ENCODE measurements around the gene CACNA2D3.
"Not testable (repeated sequence)": the region's sequence is repeated elsewhere in the genome, so short reads cannot be mapped to it uniquely, and the experiment has no call there.

The CACNA2D3 gene

GRCh38 chr3:54573858-54574257, 451.5 kb downstream of the CACNA2D3 start:
- no peak for DNase-seq (ENCODE audit: low read depth in 3 of 3)

GRCh38 chr3:54574906-54575617, 452.7 kb downstream of the CACNA2D3 start:
- DNase-seq (ENCODE audit: low read depth in 3 of 3) = no peak

- DNase-seq (ENCODE audit: low read depth in 3 of 3) = no peak
Observed at GRCh38 chr3:54575618-54575960, 453.2 kb downstream of the CACNA2D3 start.

- no peak for DNase-seq (ENCODE audit: low read depth in 3 of 3)
Observed at GRCh38 chr3:54577313-54577712, 455.0 kb downstream of the CACNA2D3 start.

- no peak for DNase-seq (ENCODE audit: low read depth in 3 of 3)
Observed at GRCh38 chr3:54578417-54578816, 456.1 kb downstream of the CACNA2D3 start.

- DNase-seq (ENCODE audit: low read depth in 3 of 3) = no peak
Observed at GRCh38 chr3:54580453-54580852, 458.1 kb downstream of the CACNA2D3 start.

GRCh38 chr3:54582424-54582823, 460.1 kb downstream of the CACNA2D3 start:
- DNase-seq (ENCODE audit: low read depth in 3 of 3) = no peak

- no peak for DNase-seq (ENCODE audit: low read depth in 3 of 3)
Observed at GRCh38 chr3:54591157-54591556, 468.8 kb downstream of the CACNA2D3 start.

- DNase-seq (ENCODE audit: low read depth in 3 of 3) = no peak
Observed at GRCh38 chr3:54593653-54594052, 471.3 kb downstream of the CACNA2D3 start.

GRCh38 chr3:54596087-54596486, 473.7 kb downstream of the CACNA2D3 start:
- no peak for DNase-seq (ENCODE audit: low read depth in 3 of 3)

- no peak for DNase-seq (ENCODE audit: low read depth in 3 of 3)
Observed at GRCh38 chr3:54599716-54600115, 477.4 kb downstream of the CACNA2D3 start.

- DNase-seq (ENCODE audit: low read depth in 3 of 3) = no peak
Observed at GRCh38 chr3:54600441-54601204, 478.3 kb downstream of the CACNA2D3 start.

- no peak for DNase-seq (ENCODE audit: low read depth in 3 of 3)
Observed at GRCh38 chr3:54604495-54604894, 482.1 kb downstream of the CACNA2D3 start.

GRCh38 chr3:54608041-54608440, 485.7 kb downstream of the CACNA2D3 start:
- DNase-seq (ENCODE audit: low read depth in 3 of 3) = no peak

GRCh38 chr3:54619053-54619452, 496.7 kb downstream of the CACNA2D3 start:
- DNase-seq (ENCODE audit: low read depth in 3 of 3) = no peak

GRCh38 chr3:54619531-54619930, 497.2 kb downstream of the CACNA2D3 start:
- DNase-seq (ENCODE audit: low read depth in 3 of 3) = no peak

GRCh38 chr3:54621184-54621583, 498.8 kb downstream of the CACNA2D3 start:
- no peak for DNase-seq (ENCODE audit: low read depth in 3 of 3)

GRCh38 chr3:54622678-54623077, 500.3 kb downstream of the CACNA2D3 start:
- DNase-seq (ENCODE audit: low read depth in 3 of 3) = no peak

- no peak for DNase-seq (ENCODE audit: low read depth in 3 of 3)
Observed at GRCh38 chr3:54625805-54626787, 503.7 kb downstream of the CACNA2D3 start.

GRCh38 chr3:54628888-54629441, 506.6 kb downstream of the CACNA2D3 start:
- no peak for DNase-seq (ENCODE audit: low read depth in 3 of 3)

GRCh38 chr3:54630101-54630623, 507.8 kb downstream of the CACNA2D3 start:
- no peak for DNase-seq (ENCODE audit: low read depth in 3 of 3)

- not testable (repeated sequence) for DNase-seq (ENCODE audit: low read depth in 3 of 3)
Observed at GRCh38 chr3:54631001-54631400, 508.6 kb downstream of the CACNA2D3 start.
